Stimulated activated CD8-positive, alpha-beta memory T cell treated with anti-CD3 and anti-CD28 coated beads, Interleukin-4, amount 100 ng/mL, for 48 hours (primary cell): ENCODE results near the gene PACS2.
A peak's percentile ranks its signal among the peaks of the same experiment; 100 is the strongest.
"Not testable (repeated sequence)": the region's sequence is repeated elsewhere in the genome, so short reads cannot be mapped to it uniquely, and the experiment has no call there.

Source experiments
- DNase-seq: peaks from one replicate; pipeline ENCODE4 v3.0.0-alpha.2; 2020

PACS2 gene

DNA sequence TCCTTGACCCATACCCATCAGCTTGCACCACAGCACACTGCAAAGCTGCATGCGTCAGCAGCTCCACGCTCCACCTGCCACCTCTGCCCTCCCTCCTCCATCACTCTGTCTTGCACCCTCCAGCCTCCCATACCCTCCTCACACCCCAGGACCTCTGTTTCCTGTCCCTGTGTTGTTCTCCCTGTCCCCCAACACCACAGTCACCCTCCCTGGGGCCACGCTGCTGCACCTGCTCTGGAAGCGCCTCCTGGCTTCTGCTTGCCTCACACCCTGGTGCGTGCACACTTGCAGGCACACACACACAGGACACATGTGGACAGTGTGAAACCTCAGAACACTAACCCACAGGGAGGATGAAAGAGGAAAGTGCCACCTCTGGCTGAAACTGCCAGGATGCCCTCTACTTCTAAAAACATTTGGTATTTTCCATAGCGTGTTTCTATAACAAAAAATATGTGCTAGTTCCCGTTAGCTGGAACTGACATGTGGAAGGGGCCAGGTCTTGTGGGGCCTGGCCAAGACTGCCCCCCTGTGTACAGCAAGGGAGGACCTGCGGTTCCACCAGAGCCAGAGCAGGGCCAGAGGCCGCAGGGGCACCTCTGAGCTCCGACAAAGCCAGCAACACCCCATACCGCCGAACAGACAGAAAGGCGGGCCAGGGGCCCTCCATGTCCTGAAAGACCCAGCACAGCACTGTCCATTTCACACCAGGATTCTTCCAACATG lies 23.8 kb upstream of the PACS2 start:
- DNase-seq, result no peak

DNA sequence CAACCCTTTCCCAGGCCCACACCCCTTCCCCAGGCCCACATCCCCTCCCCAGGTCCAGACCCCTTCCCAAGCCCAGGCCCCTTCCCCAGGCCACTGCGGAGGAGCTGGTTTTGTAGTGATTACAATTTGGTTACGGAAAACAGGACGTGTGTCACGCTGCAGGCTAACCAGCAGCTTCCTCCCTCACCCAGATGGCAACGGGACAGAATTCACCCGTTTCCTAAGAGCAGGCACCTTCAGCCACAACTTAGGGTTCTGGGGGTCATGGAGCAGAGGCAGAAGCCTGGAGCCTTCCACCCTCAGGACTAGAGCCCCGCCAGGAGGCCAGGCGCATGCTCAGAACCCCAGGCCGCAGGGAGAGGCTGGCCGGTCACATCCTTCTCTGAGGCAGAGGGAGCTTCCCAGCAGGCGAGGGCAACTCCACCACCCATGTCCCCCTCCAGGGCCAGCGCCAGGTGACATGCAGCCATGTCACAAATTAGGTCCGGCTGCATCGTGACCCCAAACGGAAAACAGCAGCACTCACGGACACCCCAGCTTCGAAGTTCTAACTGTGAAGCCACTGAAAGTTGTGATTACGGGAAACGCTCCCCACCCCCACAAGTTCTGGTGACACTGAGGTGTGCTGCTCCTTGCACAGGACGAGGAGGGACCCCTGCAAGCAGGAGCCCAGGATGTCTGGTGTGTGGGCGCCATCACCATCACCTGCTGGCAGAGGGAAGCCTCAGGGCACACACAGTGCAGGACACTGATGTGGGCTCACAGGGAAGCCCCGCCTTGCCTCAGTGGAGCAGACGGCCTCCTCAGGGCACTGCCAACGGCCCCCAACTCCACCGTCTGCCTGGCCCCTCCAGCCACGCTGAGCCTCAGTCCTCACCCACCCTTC lies 21.5 kb upstream of the PACS2 start:
- DNase-seq, result peak; percentile 33

DNA sequence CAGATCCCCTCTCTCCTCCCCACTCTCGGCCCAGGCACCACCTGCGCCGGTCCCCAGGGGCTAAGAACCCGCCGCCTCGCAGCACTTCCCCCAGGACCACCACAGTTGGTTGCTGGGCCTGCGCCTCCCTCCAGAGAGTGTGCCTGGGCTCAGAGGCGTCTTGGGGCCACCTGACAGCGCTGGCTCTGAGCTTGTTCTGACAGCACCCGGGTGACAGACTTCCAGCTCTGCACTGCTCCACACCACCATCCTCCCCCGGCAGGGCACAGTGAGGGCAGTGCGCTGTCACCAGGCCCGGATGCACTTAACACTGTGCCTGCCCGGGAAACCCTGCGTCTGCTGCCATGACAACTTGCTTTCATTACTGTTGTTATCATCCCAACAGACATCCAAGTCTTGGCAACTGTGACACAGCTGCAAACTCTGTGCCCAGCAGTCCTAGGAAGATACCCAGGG lies 20.4 kb upstream of the PACS2 start:
- peak; percentile 66 for DNase-seq

DNA sequence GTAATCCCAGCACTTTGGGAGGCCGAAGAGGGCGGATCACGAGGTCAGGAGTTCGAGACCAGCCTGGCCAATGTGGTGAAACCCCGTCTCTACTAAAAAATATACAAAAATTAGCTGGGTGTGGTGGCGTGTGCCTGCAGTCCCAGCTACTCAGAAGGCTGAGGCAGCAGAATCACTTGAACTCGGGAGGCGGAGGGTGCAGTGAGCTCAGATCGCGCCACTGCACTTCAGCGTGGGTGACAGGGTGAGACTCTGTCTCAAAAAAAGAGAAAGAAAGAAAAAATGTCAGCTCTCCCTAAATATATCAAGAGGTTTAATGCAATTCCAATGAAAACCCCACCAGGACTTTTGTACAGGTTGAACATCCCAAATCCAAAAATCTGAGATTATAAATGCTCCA lies 17.2 kb upstream of the PACS2 start:
- DNase-seq, result not testable (repeated sequence)

DNA sequence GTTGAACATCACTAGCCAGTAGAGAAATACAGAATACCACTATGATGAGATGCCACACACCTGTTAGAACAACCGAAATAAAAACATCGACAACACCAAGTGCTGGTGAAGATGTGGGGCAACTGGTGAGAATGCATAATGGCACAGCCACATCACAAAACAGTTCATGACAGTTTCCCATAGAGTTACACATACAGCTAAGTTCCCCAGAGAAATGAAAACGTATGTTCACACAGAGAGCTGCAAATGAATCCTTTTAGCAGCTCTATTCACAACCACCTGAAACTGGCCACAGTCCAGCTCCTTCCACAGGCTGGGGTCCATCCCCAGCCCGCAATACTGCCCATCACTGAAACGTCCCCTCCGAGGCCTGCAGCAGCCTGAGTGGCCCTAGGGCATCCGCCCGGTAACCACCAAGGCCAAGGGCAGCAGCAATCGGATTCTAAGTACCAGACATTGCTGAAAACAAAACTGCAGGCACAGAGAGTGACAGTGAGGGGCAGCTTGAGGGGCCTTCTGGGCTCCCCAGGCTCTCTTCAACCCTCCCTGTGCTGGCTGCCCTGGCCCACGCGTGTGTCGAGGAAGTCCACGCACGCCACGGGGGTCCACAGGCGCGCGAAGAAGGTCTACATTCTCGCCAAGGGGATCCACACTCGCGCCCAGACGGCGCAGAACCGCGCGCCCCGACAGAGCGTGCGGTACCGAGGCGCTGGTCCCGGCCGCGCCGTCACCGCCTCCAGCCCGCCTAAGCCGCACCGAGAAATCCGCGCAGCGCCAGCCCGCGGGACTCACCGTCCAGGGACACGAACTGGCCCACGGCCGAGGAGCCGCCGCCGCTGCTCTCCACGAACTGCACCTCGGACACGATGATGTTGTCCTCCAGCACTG lies 14.7 kb upstream of the PACS2 start:
- DNase-seq, result peak; percentile 46

DNA sequence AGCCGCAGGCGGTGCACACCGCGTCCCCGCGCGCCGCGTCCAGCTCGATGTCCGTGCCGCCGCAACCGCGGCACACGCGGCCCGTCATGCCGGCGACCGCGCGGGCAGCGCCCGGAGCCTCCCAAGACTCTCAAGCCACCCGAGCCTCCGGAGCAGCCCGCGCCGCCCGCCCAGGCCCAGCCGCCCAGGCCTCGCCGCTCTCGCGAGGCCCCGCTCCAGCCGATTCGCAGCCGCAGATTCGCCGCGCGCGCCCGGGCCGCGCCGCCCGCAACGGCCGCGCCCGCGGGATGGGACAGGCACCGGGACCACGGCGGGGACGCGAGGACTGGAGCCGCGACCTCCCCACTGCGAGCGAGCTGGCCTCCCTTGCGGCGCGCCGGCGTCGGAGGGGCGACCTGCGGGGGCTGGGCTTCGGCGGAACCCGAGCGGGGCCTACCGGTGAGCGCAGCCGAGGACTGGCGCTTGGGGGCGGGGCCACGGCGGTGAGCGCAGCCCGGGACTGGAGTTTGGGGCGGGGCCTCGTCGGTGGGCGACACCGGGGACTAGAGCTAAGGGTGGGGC lies 13.9 kb upstream of the PACS2 start, which contains the start of gene BRF1:
TSS of gene BRF1 (minus strand) at position 460 of the 561 bp plus-strand sequence. CDS start at position 88, 372 bp downstream.
- peak; percentile 97 for DNase-seq

DNA sequence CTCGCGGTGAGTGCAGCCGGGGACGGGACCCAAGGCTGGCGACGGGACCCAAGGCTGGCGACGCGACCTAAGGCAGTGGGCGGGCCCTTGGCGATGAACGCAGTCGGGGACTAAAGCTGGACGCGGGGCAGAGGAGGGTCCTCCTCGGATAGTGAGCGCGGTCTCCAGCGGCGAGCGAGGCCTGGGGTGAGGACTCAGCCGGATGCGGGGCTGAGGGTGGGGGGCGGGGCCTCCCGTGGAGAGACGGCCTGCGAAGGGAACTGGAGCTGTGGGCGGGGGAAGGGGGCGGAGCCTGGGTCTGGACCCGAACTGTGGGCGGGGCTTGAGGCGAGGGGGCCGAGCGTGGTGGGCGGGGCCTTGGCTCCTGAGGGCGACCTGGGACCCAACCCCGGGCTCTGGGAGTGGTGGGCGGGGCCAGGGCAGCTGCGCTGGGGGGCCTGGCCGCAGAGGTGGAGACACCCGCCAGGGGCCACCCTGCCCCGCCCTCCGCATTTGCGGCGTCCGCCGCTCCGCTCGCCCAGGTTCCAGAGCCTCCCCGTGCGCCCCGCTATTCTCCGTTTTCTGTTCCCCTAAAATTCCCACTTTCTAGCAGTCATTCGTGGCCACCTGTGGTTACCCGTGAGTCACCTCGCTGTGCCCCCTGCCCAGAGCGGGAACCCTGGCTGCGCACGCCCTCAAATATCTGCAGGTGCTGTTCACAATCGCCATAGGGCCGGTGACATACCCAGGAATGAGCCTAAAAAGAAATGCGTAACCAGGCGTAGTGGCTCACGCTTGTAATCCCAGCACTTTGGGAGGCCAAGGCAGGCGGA lies 13.2 kb upstream of the PACS2 start:
- DNase-seq, result peak; percentile 100

DNA sequence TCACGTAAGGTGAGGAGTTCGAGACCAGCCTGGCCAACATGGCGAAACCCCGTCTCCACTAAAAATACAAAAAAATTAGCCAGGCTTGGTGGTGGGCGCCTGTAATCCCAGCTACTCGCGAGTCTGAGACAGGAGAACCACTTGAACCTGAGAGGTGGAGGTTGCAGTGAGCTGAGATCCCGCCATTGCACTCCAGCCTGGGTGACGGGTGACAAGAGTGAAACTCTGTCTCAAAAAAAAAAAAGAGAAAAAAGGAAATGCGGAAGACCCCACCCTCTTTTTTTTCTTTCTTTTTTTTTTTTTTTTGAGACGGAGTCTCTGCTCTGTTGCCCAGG lies 12.7 kb upstream of the PACS2 start:
- DNase-seq, result not testable (repeated sequence)

DNA sequence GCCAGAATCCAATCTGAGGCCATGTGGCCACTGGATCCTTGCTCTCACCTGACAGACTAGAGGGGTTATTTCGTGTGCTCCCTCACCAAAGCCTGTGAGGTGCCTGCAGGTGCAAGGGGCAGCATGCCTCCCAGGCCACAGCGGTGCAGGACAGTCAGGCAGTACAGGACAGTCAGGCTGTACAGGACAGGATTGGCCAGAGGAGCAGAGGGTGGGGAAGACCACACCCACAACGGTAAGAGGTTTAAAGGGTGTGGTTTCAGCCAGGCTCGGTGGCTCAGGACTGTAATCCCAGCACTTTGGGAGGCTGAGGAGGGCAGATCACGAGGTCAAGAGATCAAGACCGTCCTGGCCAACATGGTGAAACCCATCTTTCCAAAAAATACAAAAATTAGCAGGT lies 10.6 kb upstream of the PACS2 start:
- DNase-seq, result no peak

DNA sequence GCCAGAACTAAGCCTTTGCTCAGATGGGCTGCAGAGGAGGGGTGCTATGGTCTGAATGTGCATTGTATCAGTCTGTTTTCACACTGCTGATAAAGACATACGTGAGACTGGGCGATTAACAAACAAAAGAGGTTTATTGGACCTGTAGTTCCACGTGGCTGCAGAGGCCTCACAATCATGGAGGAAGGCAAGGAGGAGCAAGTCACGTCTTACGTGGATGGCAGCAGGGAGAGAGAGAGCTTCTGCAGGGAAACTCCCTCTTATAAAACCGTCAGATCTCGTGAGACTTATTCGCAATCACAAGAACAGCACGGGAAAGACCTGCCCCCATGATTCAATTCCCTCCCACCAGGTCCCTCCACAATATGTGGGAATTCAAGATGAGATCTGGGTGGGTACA lies 10.0 kb upstream of the PACS2 start:
- no peak for DNase-seq

DNA sequence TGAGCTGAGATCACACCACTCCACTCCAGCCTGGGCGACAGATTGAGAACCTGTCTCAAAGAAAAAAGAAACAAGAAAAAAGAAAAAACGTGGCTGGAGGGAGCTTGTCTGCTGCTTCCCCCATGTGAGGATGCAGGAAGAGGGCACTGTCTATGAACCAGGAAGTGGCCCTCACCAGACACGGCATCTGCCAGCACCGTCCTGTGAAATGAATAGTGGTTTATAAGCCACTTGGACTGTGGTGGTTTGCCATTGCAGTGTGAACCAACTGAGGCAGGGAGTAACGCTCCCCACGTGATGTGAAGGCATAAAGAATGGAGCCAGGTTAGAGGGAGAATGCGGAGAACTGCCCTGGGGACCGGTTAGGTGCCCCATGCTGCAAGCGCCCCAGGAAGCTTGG lies 9.2 kb upstream of the PACS2 start:
- no peak for DNase-seq

DNA sequence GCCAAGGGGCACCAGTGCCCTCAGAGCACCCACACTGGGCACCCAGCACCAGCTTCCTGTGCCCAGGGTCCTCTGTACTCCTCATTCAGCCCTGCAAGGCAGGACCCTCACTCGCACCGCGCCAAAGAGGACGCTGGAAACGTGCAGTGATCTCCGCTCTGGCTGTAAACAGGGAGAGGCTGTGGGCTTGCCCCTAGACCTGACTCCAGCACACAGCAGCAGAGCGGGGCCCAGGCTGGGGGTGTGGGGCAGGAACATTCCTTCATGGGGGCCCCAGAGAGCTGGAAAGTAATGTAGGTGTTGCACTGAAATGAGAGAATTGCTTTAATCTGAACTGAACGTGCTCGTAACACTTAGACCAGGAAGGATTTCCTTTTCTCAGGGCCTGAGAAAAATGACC lies 8.8 kb upstream of the PACS2 start:
- DNase-seq, result no peak

DNA sequence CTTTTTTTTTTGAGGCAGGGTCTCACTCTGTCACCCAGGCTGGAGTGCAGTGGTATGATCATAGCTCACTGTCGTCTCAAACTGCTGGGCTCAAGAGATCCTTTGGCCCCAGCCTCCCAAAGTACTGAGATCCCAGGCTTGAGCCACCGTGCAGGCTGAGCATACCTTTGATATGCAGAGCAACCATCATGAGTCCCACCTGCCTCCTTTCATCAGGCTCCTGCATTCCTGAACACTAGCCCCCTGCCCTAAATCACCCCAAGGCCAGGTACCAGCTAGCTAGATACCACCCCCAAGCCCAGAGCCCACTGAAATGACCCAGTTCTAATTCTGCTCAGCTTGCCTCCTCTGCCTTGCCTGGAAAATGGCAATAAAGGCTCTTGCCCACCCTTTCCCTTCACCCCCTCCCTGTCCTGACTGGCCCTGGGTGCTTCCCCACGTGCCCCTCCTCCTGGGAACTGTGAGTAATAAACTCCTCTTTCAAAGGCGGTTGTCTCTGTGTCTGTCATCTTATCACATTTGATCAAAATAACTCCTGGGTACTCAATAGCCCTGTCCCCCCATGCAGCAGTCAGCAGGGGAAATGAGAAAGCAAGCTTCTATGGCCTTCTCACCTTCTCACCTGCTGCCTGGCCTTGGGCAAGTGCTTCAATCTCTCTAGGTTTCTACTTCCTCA lies 7.4 kb upstream of the PACS2 start:
- no peak for DNase-seq

DNA sequence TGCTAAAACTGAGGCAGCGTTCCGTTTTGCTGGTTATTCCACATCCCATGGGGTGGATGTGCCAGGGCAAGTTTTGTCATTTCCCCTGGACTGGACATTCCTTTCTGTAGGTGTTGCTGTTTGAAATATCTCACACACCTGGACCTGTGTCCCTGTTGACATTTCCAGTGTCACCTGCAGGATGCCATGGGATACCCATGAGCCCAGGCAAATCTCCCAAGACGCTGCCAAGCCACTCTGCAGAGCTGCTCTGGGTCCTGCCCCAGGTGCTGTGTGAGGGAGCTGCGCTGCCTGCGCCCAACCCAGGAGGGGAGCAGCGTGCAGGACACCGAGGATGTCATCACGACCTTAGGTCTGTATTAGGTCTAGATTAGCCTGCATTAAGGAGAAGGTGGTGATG lies 5.2 kb upstream of the PACS2 start:
- no peak for DNase-seq

DNA sequence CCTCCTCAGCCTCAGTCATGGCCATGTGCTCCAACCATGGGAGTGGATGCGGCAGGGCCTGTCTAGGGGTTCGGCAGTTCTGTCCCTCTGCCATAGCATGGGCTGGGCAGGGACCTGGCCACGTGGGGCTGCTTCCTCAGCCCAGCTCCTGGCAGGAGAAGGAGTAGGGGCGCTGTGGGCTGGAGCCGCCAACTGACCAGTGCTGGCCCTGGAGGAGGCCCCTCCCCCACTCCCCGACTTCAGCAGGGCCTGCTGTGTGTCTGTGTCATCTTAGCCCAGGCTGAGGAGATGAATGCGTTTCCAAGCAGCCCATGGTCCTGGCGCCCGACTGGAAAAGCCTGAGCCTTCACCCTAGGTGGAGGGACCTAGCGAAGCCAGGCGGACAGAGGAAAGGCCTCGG lies 2.7 kb upstream of the PACS2 start:
- DNase-seq, result no peak

DNA sequence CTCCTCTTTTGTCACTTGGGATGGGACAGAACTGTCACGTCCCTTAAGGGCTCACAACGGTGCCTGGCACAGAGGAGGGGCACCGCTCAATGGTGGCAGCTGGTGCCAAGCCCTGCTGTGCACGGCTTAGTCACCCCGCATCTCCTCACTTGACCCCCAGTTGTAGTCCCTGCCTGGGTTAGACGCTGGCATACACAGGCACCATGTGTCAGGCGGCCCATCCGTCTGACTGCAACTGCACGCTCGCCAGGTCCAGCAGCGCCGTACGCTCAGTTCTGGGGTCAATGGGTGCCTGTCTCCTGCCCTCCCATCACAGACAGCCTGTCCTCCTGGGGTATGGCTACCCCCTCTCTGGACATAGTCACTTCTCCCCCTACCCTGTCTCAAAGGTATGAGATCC lies 1.6 kb upstream of the PACS2 start:
- DNase-seq, result no peak

DNA sequence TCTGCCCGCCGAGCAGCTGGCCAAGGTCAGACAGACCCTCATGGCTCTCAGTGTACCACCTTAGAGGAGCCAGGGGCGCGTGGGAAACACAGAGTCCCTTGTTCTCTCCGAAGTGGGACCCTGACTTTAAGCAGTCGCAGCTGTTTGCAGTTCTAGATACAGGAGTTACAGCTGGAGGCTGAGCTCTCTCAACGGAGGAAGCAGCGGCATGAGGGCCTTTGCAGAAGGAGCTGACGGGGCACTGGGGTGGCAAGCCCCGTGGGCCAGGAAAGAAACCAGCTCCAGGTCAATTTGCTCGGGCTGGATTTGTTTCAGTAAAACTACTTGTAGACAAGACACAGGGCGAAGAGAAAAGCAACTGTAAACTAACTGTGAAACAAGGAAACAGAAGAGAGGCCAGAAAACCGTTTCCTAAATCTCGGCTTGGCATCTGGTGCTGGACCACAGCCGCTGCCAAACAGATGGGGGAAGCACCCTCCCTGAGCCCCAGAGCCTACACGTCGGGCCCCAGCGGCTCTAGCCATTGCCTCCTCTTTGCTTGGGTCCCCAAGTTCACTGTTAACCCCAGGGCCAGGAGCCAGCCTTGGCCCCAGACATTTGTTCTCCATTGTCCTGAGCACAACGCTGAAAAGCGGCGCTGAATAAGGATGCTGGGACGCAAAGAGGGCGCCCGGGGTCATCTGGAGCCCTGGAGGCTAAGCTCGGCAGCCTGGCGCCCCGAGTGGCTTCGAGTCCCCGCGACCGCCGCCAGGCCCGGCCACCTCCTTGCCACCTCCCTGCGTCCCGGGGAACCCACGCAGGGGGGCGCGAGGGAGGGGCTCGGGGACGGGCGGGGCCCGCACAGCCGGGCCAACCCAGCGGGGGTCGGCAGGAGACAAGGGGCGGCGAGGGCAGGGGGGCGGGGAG lies 914 bp upstream of the PACS2 start:
- DNase-seq, result no peak

DNA sequence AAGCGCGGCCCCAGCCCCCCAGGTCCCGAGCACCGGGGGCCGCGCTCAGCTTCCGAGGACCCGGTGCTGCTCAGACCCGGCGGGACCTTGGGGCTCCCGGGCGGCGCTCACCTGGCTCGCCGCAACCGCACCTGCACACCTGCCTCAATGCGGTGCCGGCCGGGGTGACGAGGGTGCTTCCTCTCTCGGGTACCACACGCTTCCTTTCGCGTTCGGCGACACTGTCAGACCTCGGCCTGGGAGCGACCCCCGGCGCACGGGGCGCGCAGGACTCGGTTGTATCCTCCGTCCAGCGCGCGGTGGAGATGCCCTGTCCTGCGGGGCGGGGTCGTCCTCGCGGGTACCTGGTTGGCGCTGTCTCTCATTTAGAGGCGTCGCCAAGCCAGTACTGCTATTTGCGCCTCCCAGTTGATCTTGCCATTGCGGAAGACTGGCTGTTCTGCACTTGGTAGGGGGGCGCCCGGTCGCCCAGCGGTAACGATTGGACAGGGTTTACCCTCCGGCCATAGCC lies 718 bp downstream of the PACS2 start:
- DNase-seq, result peak; percentile 51

DNA sequence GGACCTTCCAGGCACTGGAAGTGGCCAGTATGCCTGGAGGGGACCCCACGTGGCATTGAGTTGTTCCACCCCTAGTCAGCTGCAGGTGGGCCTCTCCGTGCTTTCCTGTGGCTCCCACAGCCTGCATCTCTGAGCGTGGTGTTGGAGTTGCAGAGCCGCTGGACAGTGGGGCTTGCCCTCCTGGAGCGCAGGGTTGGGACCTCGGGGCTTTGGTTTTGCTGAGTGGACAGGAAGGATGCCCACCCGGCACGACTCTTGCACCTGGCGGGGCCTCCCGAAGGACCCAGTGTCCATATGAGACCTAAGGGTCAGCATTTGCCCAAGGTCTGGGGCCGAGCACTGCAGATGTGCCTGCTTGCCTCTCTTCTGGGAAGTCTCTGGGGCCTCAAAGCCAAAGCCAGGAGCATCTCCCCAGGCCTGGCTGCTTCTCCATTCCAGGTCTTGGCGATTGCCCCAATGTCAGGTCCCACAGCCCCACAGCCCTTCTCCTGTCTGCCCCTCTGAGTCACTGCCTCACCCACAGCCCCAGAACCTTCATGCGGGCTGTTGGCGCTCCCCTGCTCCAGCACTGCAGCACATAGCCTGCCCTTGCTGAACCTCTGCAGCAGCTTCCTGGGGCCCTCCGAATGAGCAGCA lies 1.5 kb downstream of the PACS2 start:
- DNase-seq, result peak; percentile 40

DNA sequence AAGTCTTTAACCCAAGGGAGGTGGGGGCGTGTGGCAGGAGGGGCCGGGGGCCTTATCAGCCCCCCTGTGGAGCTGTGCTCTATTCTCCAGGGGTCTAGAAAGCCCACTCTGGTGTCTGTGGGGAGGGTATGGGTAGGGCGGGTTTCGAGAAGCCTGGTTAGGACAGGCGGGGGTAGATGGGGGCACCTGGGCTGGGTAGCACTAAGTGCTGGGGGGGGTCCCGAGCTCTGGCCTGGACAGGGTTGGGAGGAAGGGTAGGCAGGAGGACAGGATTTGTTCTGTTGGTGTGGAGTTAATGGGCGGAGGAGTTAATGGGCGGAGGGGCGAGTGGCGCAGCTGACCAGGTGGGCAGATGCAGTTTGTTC lies 2.0 kb downstream of the PACS2 start:
- DNase-seq, result no peak
